Hematopoietic multipotent progenitor cell treated with erythropoietin and hydrocortisone succinate and interleukin-3 and kit ligand, for 15 days (in vitro differentiated cells): ENCODE data around the gene NFKBIB.

ENCODE experiments used
- DNase-seq: peaks from one replicate; pipeline ENCODE4 v3.0.0-alpha.2; 2015; ENCODE audit warnings: low spot score

Gene NFKBIB

GRCh38 chr19:38958301-38958700 is 58.5 kb downstream of the NFKBIB start:
- no peak for DNase-seq
